Mucosa of rectum (tissue), 2 donors: ENCODE results near the gene LYPD5.
"Not testable (repeated sequence)": the region's sequence is repeated elsewhere in the genome, so short reads cannot be mapped to it uniquely, and the experiment has no call there.

Experiments used
- H3K27ac ChIP-seq, 2 donors: one replicate each; pipeline ENCODE4 v1.7.0; 2013; ENCODE audit warnings: inconsistent platforms in 2 of 2, low read depth in 2 of 2, low read length in 2 of 2
- H3K27me3 ChIP-seq, 2 donors: one replicate each; pipeline ENCODE4 v1.7.0; 2013; ENCODE audit warnings: low read length in 2 of 2; ENCODE audit not compliant: control insufficient read depth in 2 of 2, insufficient read depth in 2 of 2
- H3K36me3 ChIP-seq, 2 donors: one replicate each; pipeline ENCODE4 v1.7.0; 2013; ENCODE audit warnings: low read length in 2 of 2; ENCODE audit not compliant: control insufficient read depth in 2 of 2, insufficient read depth in 2 of 2
- H3K4me1 ChIP-seq, 2 donors: one replicate each; pipeline ENCODE4 v1.7.0; 2013; ENCODE audit warnings: low read length in 2 of 2, mild to moderate bottlenecking in 1 of 2; ENCODE audit not compliant: control insufficient read depth in 2 of 2, insufficient read depth in 2 of 2
- H3K4me3 ChIP-seq, 2 donors: one replicate each; pipeline ENCODE4 v1.7.0; 2013; ENCODE audit warnings: low read length in 2 of 2
- H3K9ac ChIP-seq, 2 donors: one replicate each; pipeline ENCODE4 v1.7.0; 2013; ENCODE audit warnings: low read length in 2 of 2, low read depth in 1 of 2, mild to moderate bottlenecking in 1 of 2
- H3K9me3 ChIP-seq, 2 donors: one replicate each; pipeline ENCODE4 v1.7.0; 2013; ENCODE audit warnings: low read length in 2 of 2; ENCODE audit not compliant: control insufficient read depth in 2 of 2
- donor health status: healthy.
- donor health status: Normal muscosa, but diverticular disease.

LYPD5 gene

DNA sequence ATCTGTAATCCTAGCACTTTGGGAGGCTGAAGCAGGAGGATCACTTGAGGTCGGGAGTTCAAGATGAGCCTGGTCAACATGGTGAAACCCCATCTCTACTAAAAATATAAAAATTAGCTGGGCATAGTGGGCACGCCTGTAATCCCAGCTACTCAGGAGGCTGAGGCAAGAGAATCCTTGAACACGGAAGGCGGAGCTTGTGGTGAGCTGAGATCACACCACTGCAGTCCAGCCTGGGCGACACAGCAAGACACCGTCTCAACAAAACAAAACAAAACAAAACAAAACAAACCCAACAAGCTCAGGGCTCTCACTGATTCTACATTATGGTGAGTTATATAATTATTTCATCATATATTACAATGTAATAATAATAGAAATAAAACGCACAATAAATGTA, 4.2 kb upstream of the LYPD5 start:
- H3K27me3 ChIP-seq, H3K4me3 ChIP-seq, H3K9ac ChIP-seq, H3K9me3 ChIP-seq, H3K36me3 ChIP-seq, H3K27ac ChIP-seq, H3K4me1 ChIP-seq: not testable (repeated sequence)

DNA sequence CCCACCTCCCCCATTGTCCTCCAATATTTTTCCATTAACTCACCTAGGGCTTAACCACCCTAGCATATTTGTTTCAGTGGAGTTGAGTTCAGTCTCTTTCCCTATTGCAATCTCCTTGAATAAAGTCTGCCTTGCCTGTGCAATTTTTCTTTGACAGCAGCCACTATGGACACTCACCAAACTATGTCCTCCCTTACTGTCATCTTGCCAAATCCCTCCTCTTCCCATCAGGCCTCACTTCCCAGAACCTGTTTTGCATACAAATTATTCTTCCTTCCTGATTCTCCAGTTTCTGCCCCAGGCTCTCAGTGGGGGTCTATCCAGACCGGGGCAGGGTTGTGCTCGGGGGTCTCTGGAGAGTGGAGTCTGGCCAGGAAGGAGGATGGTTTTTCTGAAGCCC, 2.2 kb upstream of the LYPD5 start:
- no peaks in the 10 kb centered on the region for H3K9me3 ChIP-seq
- H3K27ac ChIP-seq: no peak overlapping the region
- no peaks in the 10 kb centered on the region for H3K27me3 ChIP-seq
- H3K9ac ChIP-seq: no peak overlapping the region
- H3K4me1 ChIP-seq: peaks cover 0 to 2% of the 10 kb centered on the region in 2 donors
- no peaks in the 10 kb centered on the region for H3K36me3 ChIP-seq
- no peak overlapping the region for H3K4me3 ChIP-seq

GRCh38 chr19:43799502-43800142, 2.6 kb downstream of the LYPD5 start:
- Histone ChIP-seq H3K36me3 (no peaks in the 10 kb centered on the region), H3K4me1 (peaks cover 5 to 13% of the 10 kb centered on the region in 2 donors), H3K27ac (no peak overlapping the region), H3K27me3 (no peaks in the 10 kb centered on the region), H3K9ac (no peak overlapping the region), H3K9me3 (peaks cover 3% of the 10 kb centered on the region in 2 donors), H3K4me3 (no peak overlapping the region)

GRCh38 chr19:43798546-43799409, 3.5 kb downstream of the LYPD5 start:
- Histone ChIP-seq H3K4me3 (peak overlapping the region; percentile 69 to 74), H3K36me3 (no peaks in the 10 kb centered on the region), H3K27me3 (no peaks in the 10 kb centered on the region), H3K9me3 (peaks cover 3% of the 10 kb centered on the region in 2 donors), H3K4me1 (peaks cover 5 to 13% of the 10 kb centered on the region in 2 donors), H3K9ac (peak overlapping the region; percentile 32 to 55), H3K27ac (peak overlapping the region in 1 of 2 donors; percentile 41)

GRCh38 chr19:43798026-43798545, 4.2 kb downstream of the LYPD5 start:
- Histone ChIP-seq H3K9ac (peak overlapping the region; percentile 32 to 55), H3K9me3 (peaks cover 3% of the 10 kb centered on the region in 2 donors), H3K4me3 (peak overlapping the region; percentile 69 to 74), H3K27ac (no peak overlapping the region), H3K27me3 (peaks cover 0 to 2% of the 10 kb centered on the region in 2 donors), H3K36me3 (no peaks in the 10 kb centered on the region), H3K4me1 (peaks cover 5 to 13% of the 10 kb centered on the region in 2 donors)

- Histone ChIP-seq H3K9ac (no peak overlapping the region), H3K27me3 (peaks cover 0 to 2% of the 10 kb centered on the region in 2 donors)
These were observed 4.7 kb downstream of the LYPD5 start for GRCh38 chr19:43797556-43797955.

DNA sequence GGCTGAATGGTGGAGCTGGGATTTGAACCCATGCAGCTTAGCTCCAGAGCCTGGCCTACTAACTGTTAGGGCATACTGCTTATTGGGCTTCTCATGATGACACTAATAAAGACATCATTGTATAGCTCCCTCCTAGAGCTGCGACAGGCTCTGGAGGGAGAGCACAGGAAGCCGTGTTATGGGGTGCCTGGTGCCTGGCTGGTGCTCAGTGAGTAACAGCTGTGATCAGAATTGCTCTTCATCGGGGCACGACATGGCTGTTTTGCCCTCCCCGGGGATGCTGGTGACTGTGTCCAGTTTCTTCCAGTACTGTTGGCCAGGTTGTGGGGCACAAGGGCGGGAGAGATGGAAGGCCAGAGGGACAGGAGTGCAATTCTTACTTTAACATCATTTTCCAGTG, 5.1 kb downstream of the LYPD5 start:
- no peak overlapping the region for H3K4me3 ChIP-seq
- H3K9ac ChIP-seq: no peak overlapping the region
- H3K9me3 ChIP-seq: peaks cover 3% of the 10 kb centered on the region in 2 donors
- H3K36me3 ChIP-seq: no peaks in the 10 kb centered on the region
- peaks cover 0 to 2% of the 10 kb centered on the region in 2 donors for H3K27me3 ChIP-seq
- peaks cover 5 to 13% of the 10 kb centered on the region in 2 donors for H3K4me1 ChIP-seq
- no peak overlapping the region for H3K27ac ChIP-seq

More at GRCh38 chr19:43797556-43797955, 4.7 kb downstream of the LYPD5 start:
- Histone ChIP-seq H3K9me3 (peaks cover 3% of the 10 kb centered on the region in 2 donors), H3K36me3 (no peaks in the 10 kb centered on the region), H3K27ac (no peak overlapping the region), H3K4me3 (no peak overlapping the region), H3K4me1 (peaks cover 5 to 13% of the 10 kb centered on the region in 2 donors)

- no peak overlapping the region for H3K27ac ChIP-seq
- no peaks in the 10 kb centered on the region for H3K36me3 ChIP-seq
- H3K27me3 ChIP-seq: peaks cover 0 to 2% of the 10 kb centered on the region in 2 donors
- H3K9me3 ChIP-seq: peaks cover 2 to 3% of the 10 kb centered on the region in 2 donors
- H3K9ac ChIP-seq: no peak overlapping the region
- no peaks in the 10 kb centered on the region for H3K4me1 ChIP-seq
- no peak overlapping the region for H3K4me3 ChIP-seq
These were observed 11.7 kb downstream of the LYPD5 start for GRCh38 chr19:43790587-43790986.

DNA sequence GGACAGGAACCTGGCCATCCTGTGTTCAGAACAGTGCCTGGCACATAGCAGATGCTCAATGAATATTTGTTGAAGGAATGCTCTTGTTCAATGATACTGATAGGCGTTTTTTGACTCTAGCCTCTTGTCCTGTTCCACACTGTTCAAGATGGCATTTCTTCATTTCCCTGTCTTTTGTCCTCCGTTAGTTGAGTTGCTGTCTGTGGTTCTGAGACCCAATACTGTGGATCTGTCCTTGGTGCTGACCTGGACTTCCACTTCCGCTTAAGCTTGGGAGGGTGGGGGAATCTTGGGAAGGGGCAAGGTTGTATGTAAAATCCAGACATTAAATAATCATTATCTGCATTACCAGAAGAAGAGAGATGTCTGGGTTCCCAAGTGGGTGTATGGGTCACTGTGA, 13.2 kb downstream of the LYPD5 start:
- no peak overlapping the region for H3K4me3 ChIP-seq
- no peaks in the 10 kb centered on the region for H3K9me3 ChIP-seq
- H3K4me1 ChIP-seq: peaks cover 11% of the 10 kb centered on the region in 2 donors
- H3K27ac ChIP-seq: no peak overlapping the region
- H3K9ac ChIP-seq: no peak overlapping the region
- peaks cover 0 to 2% of the 10 kb centered on the region in 2 donors for H3K27me3 ChIP-seq
- H3K36me3 ChIP-seq: no peaks in the 10 kb centered on the region

DNA sequence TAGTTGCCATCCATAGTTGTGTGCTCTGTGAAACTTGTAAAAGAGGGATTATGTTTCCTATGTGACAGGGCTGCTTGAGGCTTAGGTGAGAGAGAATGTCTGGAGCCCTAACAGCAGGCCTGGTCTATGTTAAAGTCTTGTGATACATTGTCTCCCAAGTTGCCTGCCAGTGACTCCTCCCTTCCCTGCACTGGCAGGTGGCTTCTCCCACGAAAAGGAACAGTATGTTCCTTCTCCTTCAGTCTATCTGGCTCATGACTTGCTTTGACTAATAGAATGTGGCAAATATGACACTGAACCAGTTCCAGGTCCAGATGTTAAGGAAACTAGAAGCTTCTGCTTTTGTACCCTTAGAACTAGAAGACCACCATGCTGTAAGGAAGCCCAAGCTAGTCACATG, 15.6 kb downstream of the LYPD5 start:
- no peaks in the 10 kb centered on the region for H3K36me3 ChIP-seq
- no peaks in the 10 kb centered on the region for H3K9me3 ChIP-seq
- H3K27ac ChIP-seq: no peak overlapping the region
- H3K27me3 ChIP-seq: no peaks in the 10 kb centered on the region
- peaks cover 23 to 26% of the 10 kb centered on the region in 2 donors for H3K4me1 ChIP-seq
- H3K9ac ChIP-seq: no peak overlapping the region
- H3K4me3 ChIP-seq: no peak overlapping the region
